Measurements from ENCODE around the gene CYLD.

Gene CYLD

GRCh38 chr16:50848755-50849514 lies 107.0 kb downstream of the CYLD start:
- no peak overlapping the region for H3K27ac ChIP-seq
- TF ChIP-seq CTCF (IDR thresholded peaks at IDR 0.05), result no peak
- H3K4me3 ChIP-seq, result no peak overlapping the region
- no peak for DNase-seq (ENCODE audit: low spot score)

Data from coronary artery (tissue), 2 donors.